ENCODE results near the gene PTPRN2. TPM values are rescaled to one million over a fixed set of nuclear protein-coding genes. Genes with fewer than 3 reads are reported as not detected.
"Not testable (repeated sequence)": the region's sequence is repeated elsewhere in the genome, so short reads cannot be mapped to it uniquely, and the experiment has no call there.

PTPRN2 gene
- total RNA-seq, 1 donor from 2014 or later, result 1.8 TPM

DNA sequence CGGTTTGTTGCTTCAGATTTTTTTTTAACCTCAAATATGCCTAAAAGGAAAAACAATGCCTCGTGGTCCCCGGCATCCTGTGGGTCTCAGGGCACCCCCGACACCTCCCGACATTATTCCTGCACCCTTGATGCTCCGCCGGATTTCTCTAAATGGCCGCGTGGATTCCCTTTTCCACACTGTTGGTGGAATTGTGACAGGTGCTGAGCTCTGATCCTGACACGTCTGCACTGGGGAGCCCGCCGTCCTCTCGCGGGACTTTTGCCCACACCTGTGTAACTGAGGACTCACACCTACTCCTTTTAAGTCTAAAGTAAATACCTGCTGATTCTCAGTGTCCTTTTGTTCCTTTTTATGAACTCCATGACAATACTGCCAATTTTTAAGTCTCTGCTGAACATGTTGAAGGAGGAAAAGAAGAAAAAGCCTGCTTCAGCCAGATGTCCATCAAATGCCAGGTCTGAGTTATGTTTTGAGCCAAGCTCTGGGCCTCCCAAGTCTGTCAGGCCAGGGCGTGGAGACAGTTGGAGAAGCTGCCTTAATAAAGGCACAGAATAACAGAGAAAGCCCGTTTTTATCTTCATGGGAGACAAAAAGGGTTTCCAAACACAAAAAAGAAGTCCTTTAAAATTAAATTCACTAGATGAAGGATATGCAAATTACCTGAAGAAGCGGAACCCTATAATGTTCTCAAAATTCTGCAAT lies 682.6 kb downstream of the PTPRN2 start:
- Mint-ChIP-seq H3K4me3 (no peak overlapping the region), H3K36me3 (ENCODE audit: low read depth) (no peaks in the 10 kb centered on the region), H3K4me1 (no peaks in the 10 kb centered on the region), H3K9me3 (no peaks in the 10 kb centered on the region), H3K27me3 (no peaks in the 10 kb centered on the region), H3K27ac (no peak overlapping the region)
- ChIA-PET POLR2A (no interaction called here), CTCF (no interaction called here)
- ATAC-seq (ENCODE audit: low read depth) (no peak), DNase-seq (no peak)
- intact Hi-C loops (cut with micrococcal nuclease), result no loop called here
- TF ChIP-seq, protein P1, sequence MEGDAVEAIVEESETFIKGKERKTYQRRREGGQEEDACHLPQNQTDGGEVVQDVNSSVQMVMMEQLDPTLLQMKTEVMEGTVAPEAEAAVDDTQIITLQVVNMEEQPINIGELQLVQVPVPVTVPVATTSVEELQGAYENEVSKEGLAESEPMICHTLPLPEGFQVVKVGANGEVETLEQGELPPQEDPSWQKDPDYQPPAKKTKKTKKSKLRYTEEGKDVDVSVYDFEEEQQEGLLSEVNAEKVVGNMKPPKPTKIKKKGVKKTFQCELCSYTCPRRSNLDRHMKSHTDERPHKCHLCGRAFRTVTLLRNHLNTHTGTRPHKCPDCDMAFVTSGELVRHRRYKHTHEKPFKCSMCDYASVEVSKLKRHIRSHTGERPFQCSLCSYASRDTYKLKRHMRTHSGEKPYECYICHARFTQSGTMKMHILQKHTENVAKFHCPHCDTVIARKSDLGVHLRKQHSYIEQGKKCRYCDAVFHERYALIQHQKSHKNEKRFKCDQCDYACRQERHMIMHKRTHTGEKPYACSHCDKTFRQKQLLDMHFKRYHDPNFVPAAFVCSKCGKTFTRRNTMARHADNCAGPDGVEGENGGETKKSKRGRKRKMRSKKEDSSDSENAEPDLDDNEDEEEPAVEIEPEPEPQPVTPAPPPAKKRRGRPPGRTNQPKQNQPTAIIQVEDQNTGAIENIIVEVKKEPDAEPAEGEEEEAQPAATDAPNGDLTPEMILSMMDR (IDR thresholded peaks at IDR 0.05), result no peak

GRCh38 chr7:157904211-157904865 lies 683.3 kb downstream of the PTPRN2 start:
- no peak overlapping the region for H3K27ac Mint-ChIP-seq
- CTCF ChIA-PET, result no interaction called here
- no peaks in the 10 kb centered on the region for H3K27me3 Mint-ChIP-seq
- no peaks in the 10 kb centered on the region for H3K36me3 Mint-ChIP-seq (ENCODE audit: low read depth)
- no peaks in the 10 kb centered on the region for H3K4me1 Mint-ChIP-seq
- no peak for ATAC-seq (ENCODE audit: low read depth)
- H3K4me3 Mint-ChIP-seq, result no peak overlapping the region
- intact Hi-C loops (cut with micrococcal nuclease), result no loop called here
- no peaks in the 10 kb centered on the region for H3K9me3 Mint-ChIP-seq
- DNase-seq, result no peak
- TF ChIP-seq, protein P1 (IDR thresholded peaks at IDR 0.05), result no peak
- POLR2A ChIA-PET, result no interaction called here

- intact Hi-C loops (cut with micrococcal nuclease), result no loop called here
- ChIA-PET CTCF (no interaction called here), POLR2A (no interaction called here)
- no peaks in the 10 kb centered on the region for H3K36me3 Mint-ChIP-seq (ENCODE audit: low read depth)
- no peak overlapping the region for H3K27ac Mint-ChIP-seq
- H3K4me3 Mint-ChIP-seq, result no peak overlapping the region
- no peak for ATAC-seq (ENCODE audit: low read depth)
- no peak for DNase-seq
- no peaks in the 10 kb centered on the region for H3K27me3 Mint-ChIP-seq
- no peaks in the 10 kb centered on the region for H3K4me1 Mint-ChIP-seq
- H3K9me3 Mint-ChIP-seq, result no peaks in the 10 kb centered on the region
- TF ChIP-seq, protein P1 (IDR thresholded peaks at IDR 0.05), result no peak
These were observed 683.9 kb downstream of the PTPRN2 start for GRCh38 chr7:157903710-157904109.

DNA sequence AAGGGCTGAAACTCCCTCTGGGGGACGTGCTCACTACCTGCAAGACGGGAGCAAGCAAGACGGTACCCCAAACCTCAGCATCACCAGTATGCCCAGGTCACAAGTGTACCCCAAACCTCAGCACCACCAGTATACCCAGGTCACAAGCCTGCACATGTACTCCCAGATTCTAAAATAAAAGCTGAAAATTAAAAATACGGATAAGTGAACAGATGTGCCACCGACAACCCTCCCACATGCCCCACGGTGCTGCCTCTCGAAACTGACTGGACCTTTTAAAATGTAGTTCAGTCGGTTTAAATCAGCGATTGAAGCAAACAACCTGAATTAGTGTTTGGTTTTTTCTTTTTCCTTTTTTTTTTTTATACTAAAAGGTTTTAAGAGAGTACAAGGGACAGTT lies 684.3 kb downstream of the PTPRN2 start:
- ChIA-PET POLR2A (no interaction called here), CTCF (no interaction called here)
- ATAC-seq (ENCODE audit: low read depth), result no peak
- TF ChIP-seq, protein P1 (IDR thresholded peaks at IDR 0.05), result no peak
- intact Hi-C loops (cut with micrococcal nuclease), result no loop called here
- Mint-ChIP-seq H3K36me3 (ENCODE audit: low read depth) (no peaks in the 10 kb centered on the region), H3K4me1 (no peaks in the 10 kb centered on the region), H3K27ac (no peak overlapping the region), H3K27me3 (no peaks in the 10 kb centered on the region), H3K9me3 (no peaks in the 10 kb centered on the region), H3K4me3 (no peak overlapping the region)
- DNase-seq, result no peak

GRCh38 chr7:157901816-157902610 lies 685.6 kb downstream of the PTPRN2 start:
- H3K9me3 Mint-ChIP-seq; POLR2A ChIA-PET; H3K27ac Mint-ChIP-seq; H3K36me3 Mint-ChIP-seq (ENCODE audit: low read depth); CTCF ChIA-PET; DNase-seq; intact Hi-C loops (cut with micrococcal nuclease); H3K27me3 Mint-ChIP-seq; ATAC-seq (ENCODE audit: low read depth); H3K4me1 Mint-ChIP-seq; H3K4me3 Mint-ChIP-seq: not testable (repeated sequence)
